Erythroblast (primary cell): Measurements from ENCODE around the gene ELF1.
"Not testable (repeated sequence)": the region's sequence is repeated elsewhere in the genome, so short reads cannot be mapped to it uniquely, and the experiment has no call there.

Source experiments
- GATA1 ChIP-seq: IDR thresholded peaks from 2 replicates; pipeline ENCODE4 v1.6.1; 2011; ENCODE audit warnings: low read depth, mild to moderate bottlenecking, control low read depth, low read length, moderate library complexity
- POLR2A ChIP-seq: IDR thresholded peaks from 2 replicates; pipeline ENCODE4 v1.6.1; 2011; ENCODE audit warnings: mild to moderate bottlenecking, low read length

GRCh38 chr13:40884175-40884574 lies 134.9 kb downstream of the ELF1 start:
- not testable (repeated sequence) for TF ChIP-seq POLR2A, GATA1
